ENCODE results near the gene PRPSAP1. TPM values are rescaled to one million over a fixed set of nuclear protein-coding genes. Genes with fewer than 3 reads are reported as not detected.

The PRPSAP1 gene
- total RNA-seq, 2 experiments from 2014 or later: 61.6 to 66.1 TPM

- peaks cover 15% of the 10 kb centered on the region for H3K4me1 Mint-ChIP-seq
- no peaks in the 10 kb centered on the region for H3K9me3 Mint-ChIP-seq
- ATAC-seq (ENCODE audit: low read depth): peak; percentile 77
- H3K36me3 Mint-ChIP-seq: peaks cover 3% of the 10 kb centered on the region
- DNase-seq: peak; percentile 92
- H3K27me3 Mint-ChIP-seq: no peaks in the 10 kb centered on the region
- H3K27ac Mint-ChIP-seq: peak overlapping the region; percentile 45
- H3K4me3 Mint-ChIP-seq: no peak overlapping the region
- POLR2A ChIA-PET: interaction anchor here (0.5 to 24.4 kb wide), 14 partner anchors 7 to 265 kb away, joined by 3 to 1721 read pairs (median 4); partner anchors contain the start of genes EXOC7, FOXJ1, RNF157 and UBALD2
Measured at GRCh38 chr17:76278952-76279741, 74.6 kb downstream of the PRPSAP1 start.

GRCh38 chr17:76278268-76278908 is 75.3 kb downstream of the PRPSAP1 start:
- Mint-ChIP-seq H3K9me3 (no peaks in the 10 kb centered on the region), H3K4me1 (peaks cover 21% of the 10 kb centered on the region), H3K27me3 (no peaks in the 10 kb centered on the region), H3K36me3 (peaks cover 3% of the 10 kb centered on the region), H3K4me3 (no peak overlapping the region), H3K27ac (no peak overlapping the region)
- ATAC-seq (ENCODE audit: low read depth) (no peak), DNase-seq (no peak)
- POLR2A ChIA-PET: interaction anchor here (0.5 to 24.4 kb wide), 6 partner anchors 27 to 1130 kb away, joined by 3 to 1721 read pairs (median 5); partner anchors contain the start of genes RNF157 and UBALD2

GRCh38 chr17:76277300-76278267 is 76.1 kb downstream of the PRPSAP1 start:
- no peak for DNase-seq
- Mint-ChIP-seq H3K4me3 (no peak overlapping the region), H3K9me3 (no peaks in the 10 kb centered on the region), H3K4me1 (peaks cover 29% of the 10 kb centered on the region), H3K27me3 (no peaks in the 10 kb centered on the region), H3K36me3 (peaks cover 3% of the 10 kb centered on the region), H3K27ac (peak overlapping the region; percentile 52)
- POLR2A ChIA-PET: interaction anchor here (0.6 to 26.9 kb wide), 6 partner anchors 26 to 1130 kb away, joined by 4 to 1721 read pairs (median 144); partner anchors contain the start of genes RNF157 and UBALD2
- ATAC-seq (ENCODE audit: low read depth): no peak

GRCh38 chr17:76276461-76277299 is 77.0 kb downstream of the PRPSAP1 start:
- peaks cover 32% of the 10 kb centered on the region for H3K4me1 Mint-ChIP-seq
- H3K9me3 Mint-ChIP-seq: no peaks in the 10 kb centered on the region
- no peaks in the 10 kb centered on the region for H3K27me3 Mint-ChIP-seq
- DNase-seq (no peak), ATAC-seq (ENCODE audit: low read depth) (no peak)
- H3K36me3 Mint-ChIP-seq: peaks cover 3% of the 10 kb centered on the region
- H3K4me3 Mint-ChIP-seq: no peak overlapping the region
- POLR2A ChIA-PET: interaction anchor here (14.8 to 26.9 kb wide), 4 partner anchors 25 to 153 kb away, joined by 226 to 1721 read pairs (median 714); partner anchors contain the start of genes FOXJ1, RNF157 and UBALD2
- peak overlapping the region; percentile 69 for H3K27ac Mint-ChIP-seq

GRCh38 chr17:76276069-76276431 is 77.7 kb downstream of the PRPSAP1 start:
- Mint-ChIP-seq H3K4me3 (no peak overlapping the region), H3K36me3 (peaks cover 8% of the 10 kb centered on the region), H3K4me1 (peaks cover 37% of the 10 kb centered on the region), H3K9me3 (no peaks in the 10 kb centered on the region), H3K27me3 (no peaks in the 10 kb centered on the region), H3K27ac (peak overlapping the region; percentile 69)
- POLR2A ChIA-PET: interaction anchor here (14.8 to 26.9 kb wide), 4 partner anchors 24 to 153 kb away, joined by 226 to 1721 read pairs (median 714); partner anchors contain the start of genes FOXJ1, RNF157 and UBALD2
- ATAC-seq (ENCODE audit: low read depth) (no peak), DNase-seq (no peak)

- Mint-ChIP-seq H3K4me1 (peaks cover 41% of the 10 kb centered on the region), H3K4me3 (no peak overlapping the region)
- POLR2A ChIA-PET: interaction anchor here (14.8 to 26.9 kb wide), 4 partner anchors 24 to 152 kb away, joined by 226 to 1721 read pairs (median 714); partner anchors contain the start of genes FOXJ1, RNF157 and UBALD2
Measured at GRCh38 chr17:76275382-76276068, 78.2 kb downstream of the PRPSAP1 start.

GRCh38 chr17:76274112-76274956 is 79.4 kb downstream of the PRPSAP1 start:
- peak; percentile 54 for DNase-seq
- POLR2A ChIA-PET: interaction anchor here (0.6 to 26.9 kb wide), 14 partner anchors 14 to 461 kb away, joined by 3 to 1721 read pairs (median 4); partner anchors contain the start of genes EXOC7, FOXJ1, RNF157 and UBALD2
- peak overlapping the region; percentile 96 for H3K27ac Mint-ChIP-seq
- peak overlapping the region; percentile 87 for H3K4me3 Mint-ChIP-seq
- no peaks in the 10 kb centered on the region for H3K27me3 Mint-ChIP-seq
- no peaks in the 10 kb centered on the region for H3K9me3 Mint-ChIP-seq
- H3K36me3 Mint-ChIP-seq: peaks cover 21% of the 10 kb centered on the region
- peaks cover 46% of the 10 kb centered on the region for H3K4me1 Mint-ChIP-seq
- ATAC-seq (ENCODE audit: low read depth): no peak

More at GRCh38 chr17:76275382-76276068, 78.2 kb downstream of the PRPSAP1 start:
- Mint-ChIP-seq H3K9me3 (no peaks in the 10 kb centered on the region), H3K27ac (peak overlapping the region; percentile 96), H3K36me3 (peaks cover 13% of the 10 kb centered on the region), H3K27me3 (no peaks in the 10 kb centered on the region)
- DNase-seq (no peak), ATAC-seq (ENCODE audit: low read depth) (no peak)

GRCh38 chr17:76273445-76274111 is 80.1 kb downstream of the PRPSAP1 start:
- Mint-ChIP-seq H3K27ac (peak overlapping the region; percentile 96), H3K4me3 (peak overlapping the region; percentile 87), H3K9me3 (no peaks in the 10 kb centered on the region), H3K27me3 (no peaks in the 10 kb centered on the region), H3K4me1 (peaks cover 51% of the 10 kb centered on the region), H3K36me3 (peaks cover 28% of the 10 kb centered on the region)
- peak; percentile 62 for DNase-seq
- no peak for ATAC-seq (ENCODE audit: low read depth)
- POLR2A ChIA-PET: interaction anchor here (0.6 to 26.9 kb wide), 13 partner anchors 15 to 462 kb away, joined by 3 to 1721 read pairs (median 7); partner anchors contain the start of genes EXOC7, FOXJ1, RNF157 and UBALD2

- H3K4me3 Mint-ChIP-seq: peak overlapping the region; percentile 87
- peaks cover 57% of the 10 kb centered on the region for H3K4me1 Mint-ChIP-seq
- peak overlapping the region; percentile 96 for H3K27ac Mint-ChIP-seq
- H3K27me3 Mint-ChIP-seq: no peaks in the 10 kb centered on the region
- H3K36me3 Mint-ChIP-seq: peaks cover 35% of the 10 kb centered on the region
- POLR2A ChIA-PET: interaction anchor here (1.0 to 26.9 kb wide), 19 partner anchors 7 to 493 kb away, joined by 3 to 1721 read pairs (median 7); partner anchors contain the start of genes EXOC7, FOXJ1, RNF157 and UBALD2
- peak; percentile 26 for ATAC-seq (ENCODE audit: low read depth)
- no peaks in the 10 kb centered on the region for H3K9me3 Mint-ChIP-seq
- peak; percentile 62 for DNase-seq
Measured at GRCh38 chr17:76272541-76273444, 80.9 kb downstream of the PRPSAP1 start.

Data from activated naive CD8-positive, alpha-beta T cell treated with anti-CD3 and anti-CD28 coated beads, Interleukin-2, amount 10 ng/mL, durations not matched to agents 7 days and 5 days (primary cell).